B cell (primary cell): Measurements from ENCODE around the gene GINS3. TPM values are rescaled to one million over a fixed set of nuclear protein-coding genes. Genes with fewer than 3 reads are reported as not detected.

ENCODE experiments used
- ATAC-seq: fragments of 200-7000 bp; cut with Tn5 transposase; one replicate; pipeline ENCODE4 v1.10.0; 2021; ENCODE audit warnings: low read depth, mild to moderate bottlenecking, moderate number of reproducible peaks, moderate library complexity
- CTCF ChIA-PET: fragments of 350-600 bp; sonication (Branson Sonifier 250); formaldehyde crosslinking; loops from one replicate; lab custom pipeline; 2021; ENCODE audit warnings: antibody characterized with exemption, inconsistent platforms; lab: Charles Lee
- POLR2A ChIA-PET: fragments of 350-600 bp; sonication (Branson Sonifier 250); formaldehyde crosslinking; loops from one replicate; lab custom pipeline; 2021; ENCODE audit warnings: antibody characterized with exemption; lab: Charles Lee
- DNase-seq: peaks from one replicate; pipeline ENCODE4 v3.0.0; 2013
- H2AFZ ChIP-seq: 2 replicates; pipeline ENCODE4 v1.6.1; 2012; ENCODE audit warnings: mild to moderate bottlenecking, low read depth, low read length; ENCODE audit not compliant: insufficient read depth, poor library complexity, severe bottlenecking
- H3K27ac ChIP-seq, 2 donors: 1 replicate in 1 of 2; 2 replicates in 1 of 2; pipeline ENCODE4 v1.5.1; 2012 to 2013; ENCODE audit warnings: low read length in 2 of 2, mild to moderate bottlenecking in 2 of 2, moderate library complexity in 1 of 2
- H3K27me3 ChIP-seq, 4 experiments: fragments of 200-600 bp in 1 of 4; sonication (generic) in 1 of 4; replicated peaks in 1 of 4; 1 replicate in 2 of 4; 2 replicates in 2 of 4; pipeline versions ENCODE4 v1.6.1 to v1.7.0; 2013 to 2016; ENCODE audit warnings: low read length in 3 of 4, mild to moderate bottlenecking in 2 of 4, mixed read lengths in 1 of 4, moderate library complexity in 1 of 4; ENCODE audit not compliant: insufficient read depth in 4 of 4, control insufficient read depth in 3 of 4; ENCODE audit errors: control extremely low read depth in 1 of 4
- H3K36me3 ChIP-seq, 2 experiments: replicated peaks in 1 of 2; 1 replicate in 1 of 2; 2 replicates in 1 of 2; pipeline versions ENCODE4 v1.6.1 to v1.7.1; 2013; ENCODE audit warnings: low read length in 1 of 2; ENCODE audit not compliant: insufficient read depth in 2 of 2, control insufficient read depth in 1 of 2; ENCODE audit errors: control extremely low read depth in 1 of 2, extremely low read depth in 1 of 2
- H3K4me1 ChIP-seq, 2 donors: fragments of 200-600 bp in 1 of 2; sonication (generic) in 1 of 2; 1 replicate in 1 of 2; 2 replicates in 1 of 2; pipeline versions ENCODE4 v1.5.1 to v1.6.1; 2013 to 2017; ENCODE audit warnings: low read length in 2 of 2; ENCODE audit not compliant: control insufficient read depth in 2 of 2, insufficient read depth in 2 of 2
- H3K4me2 ChIP-seq: replicated peaks from 2 replicates; pipeline ENCODE3; 2012; ENCODE audit warnings: mild to moderate bottlenecking, low read depth, low read length; ENCODE audit not compliant: poor library complexity, severe bottlenecking
- H3K4me3 ChIP-seq, 5 experiments: fragments of 200-600 bp in 1 of 5; sonication (generic) in 1 of 5; 1 replicate in 3 of 5; 2 replicates in 2 of 5; pipeline versions ENCODE4 v1.5.1 to v1.7.0; 2011 to 2016; ENCODE audit warnings: low read length in 4 of 5, mild to moderate bottlenecking in 4 of 5, low read depth in 2 of 5, control low read depth in 1 of 5, moderate library complexity in 1 of 5; ENCODE audit not compliant: insufficient read depth in 1 of 5; ENCODE audit errors: control extremely low read depth in 1 of 5, extremely low read depth in 1 of 5
- H3K79me2 ChIP-seq: fragments of 200-600 bp; sonication (generic); one replicate; pipeline ENCODE4 v1.6.0; 2016; ENCODE audit warnings: low read length; ENCODE audit not compliant: control insufficient read depth, insufficient read depth
- H3K9ac ChIP-seq: fragments of 200-600 bp; sonication (generic); 2 replicates; pipeline ENCODE4 v1.6.1; 2017; ENCODE audit warnings: mild to moderate bottlenecking, low read length, moderate library complexity
- H3K9me3 ChIP-seq, 3 donors: one replicate each; pipeline versions ENCODE4 v1.6.1 to v1.7.1; 2013; ENCODE audit warnings: low read length in 2 of 3; ENCODE audit not compliant: control insufficient read depth in 2 of 3, insufficient read depth in 1 of 3; ENCODE audit errors: control extremely low read depth in 1 of 3
- H4K20me1 ChIP-seq: 2 replicates; pipeline ENCODE4 v1.6.0; 2012; ENCODE audit warnings: mild to moderate bottlenecking, low read length; ENCODE audit not compliant: insufficient read depth, control insufficient read depth, poor library complexity, severe bottlenecking
- H3K27ac Mint-ChIP-seq: one replicate; pipeline ENCODE4 v1.8.0; 2021; ENCODE audit warnings: mixed read lengths
- H3K27me3 Mint-ChIP-seq: one replicate; pipeline ENCODE4 v1.8.0; 2021; ENCODE audit warnings: mixed read lengths
- H3K4me1 Mint-ChIP-seq: one replicate; pipeline ENCODE4 v1.8.0; 2021; ENCODE audit warnings: mixed read lengths
- H3K4me3 Mint-ChIP-seq: one replicate; pipeline ENCODE4 v1.8.0; 2021; ENCODE audit warnings: mixed read lengths
- H3K9me3 Mint-ChIP-seq: one replicate; pipeline ENCODE4 v1.8.0; 2022; ENCODE audit warnings: mixed read lengths; ENCODE audit not compliant: insufficient read depth
- EZH2 ChIP-seq: IDR thresholded peaks from 2 replicates; pipeline ENCODE4 v1.6.1; 2012; ENCODE audit warnings: borderline replicate concordance, low read depth, mild to moderate bottlenecking, moderate library complexity, low read length; ENCODE audit not compliant: insufficient read depth, poor library complexity, severe bottlenecking
- WGBS: methylation state at CpG from one replicate; pipeline ENCODE4 v1.1.5; 2013; ENCODE audit warnings: missing lambda C conversion rate; ENCODE audit not compliant: insufficient coverage; 5-methylcytosine and 5-hydroxymethylcytosine counted together
- intact Hi-C: fragments of 100-400 bp; cut with micrococcal nuclease; formaldehyde crosslinking; loops from one replicate; pipeline ENCODE4 v1.10.0; 2022
- polyA plus RNA-seq: library from polyadenylated mRNA; depleted of rRNA; stranded (reverse); fragments of >200 nt; gene quantifications from 2 replicates; pipeline ENCODE4 v1.2.3, GENCODE V29; 2012
- total RNA-seq, 2 donors: library from RNA; stranded (reverse); fragments of 120-200 nt in 1 of 2; gene quantifications; 1 replicate in 1 of 2; 2 replicates in 1 of 2; pipeline versions ENCODE4 v1.2.3 to v1.2.4, GENCODE V29; 2013 to 2022
- TF ChIP-seq, protein P1 (sequence below): fragments of 200-600 bp; IDR thresholded peaks from one replicate; pipeline ENCODE4 v1.8.0; 2022; ENCODE audit warnings: antibody characterized with exemption, mild to moderate bottlenecking

Gene GINS3
- total and polyA plus RNA-seq, 2 donors (not counting 1 experiment from before 2014, with no cell fraction given): 1.1 to 2.3 TPM

DNA sequence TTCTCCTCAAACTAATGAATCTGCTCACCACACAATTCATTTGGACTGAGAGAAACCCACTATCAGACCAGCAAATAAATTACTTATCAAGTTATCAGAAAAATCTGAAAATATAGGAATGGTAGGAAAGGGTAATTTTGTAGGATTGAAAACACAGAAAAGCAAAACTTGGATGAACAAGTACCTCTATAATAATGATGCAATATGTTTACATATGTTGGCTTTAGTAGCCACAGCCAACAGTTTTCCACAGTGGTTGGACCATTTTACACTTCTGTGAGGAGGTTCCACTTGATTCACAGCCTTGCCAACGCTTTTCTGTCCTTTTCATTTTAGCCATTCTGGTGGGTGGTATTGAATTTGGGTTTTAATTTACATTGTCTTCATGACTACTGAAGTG lies 10.6 kb upstream of the GINS3 start:
- ATAC-seq (no peak), DNase-seq (no peak)
- H3K27me3 ChIP-seq: peaks cover 0 to 6% (median 2%) of the 10 kb centered on the region in 4 experiments
- Mint-ChIP-seq H3K27ac (no peak overlapping the region), H3K4me1 (no peaks in the 10 kb centered on the region), H3K9me3 (no peaks in the 10 kb centered on the region), H3K4me3 (no peak overlapping the region), H3K27me3 (peaks cover 32% of the 10 kb centered on the region)
- no peaks in the 10 kb centered on the region for H3K9me3 ChIP-seq
- intact Hi-C loops: no loop called here
- H3K79me2 ChIP-seq: no peaks in the 10 kb centered on the region
- WGBS: no CpG with 5 or more reads among the region's 1 CpG
- H3K4me1 ChIP-seq: no peaks in the 10 kb centered on the region
- no peak overlapping the region for H3K9ac ChIP-seq
- no peaks in the 10 kb centered on the region for H3K36me3 ChIP-seq
- H2AFZ ChIP-seq: no peak overlapping the region
- ChIA-PET CTCF (no interaction called here), POLR2A (no interaction called here)
- H3K4me2 ChIP-seq: no peak overlapping the region
- H3K27ac ChIP-seq: no peak overlapping the region
- no peak overlapping the region for H3K4me3 ChIP-seq
- H4K20me1 ChIP-seq: no peaks in the 10 kb centered on the region
- TF ChIP-seq, protein P1, sequence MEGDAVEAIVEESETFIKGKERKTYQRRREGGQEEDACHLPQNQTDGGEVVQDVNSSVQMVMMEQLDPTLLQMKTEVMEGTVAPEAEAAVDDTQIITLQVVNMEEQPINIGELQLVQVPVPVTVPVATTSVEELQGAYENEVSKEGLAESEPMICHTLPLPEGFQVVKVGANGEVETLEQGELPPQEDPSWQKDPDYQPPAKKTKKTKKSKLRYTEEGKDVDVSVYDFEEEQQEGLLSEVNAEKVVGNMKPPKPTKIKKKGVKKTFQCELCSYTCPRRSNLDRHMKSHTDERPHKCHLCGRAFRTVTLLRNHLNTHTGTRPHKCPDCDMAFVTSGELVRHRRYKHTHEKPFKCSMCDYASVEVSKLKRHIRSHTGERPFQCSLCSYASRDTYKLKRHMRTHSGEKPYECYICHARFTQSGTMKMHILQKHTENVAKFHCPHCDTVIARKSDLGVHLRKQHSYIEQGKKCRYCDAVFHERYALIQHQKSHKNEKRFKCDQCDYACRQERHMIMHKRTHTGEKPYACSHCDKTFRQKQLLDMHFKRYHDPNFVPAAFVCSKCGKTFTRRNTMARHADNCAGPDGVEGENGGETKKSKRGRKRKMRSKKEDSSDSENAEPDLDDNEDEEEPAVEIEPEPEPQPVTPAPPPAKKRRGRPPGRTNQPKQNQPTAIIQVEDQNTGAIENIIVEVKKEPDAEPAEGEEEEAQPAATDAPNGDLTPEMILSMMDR: no peak
- TF ChIP-seq EZH2: no peak

DNA sequence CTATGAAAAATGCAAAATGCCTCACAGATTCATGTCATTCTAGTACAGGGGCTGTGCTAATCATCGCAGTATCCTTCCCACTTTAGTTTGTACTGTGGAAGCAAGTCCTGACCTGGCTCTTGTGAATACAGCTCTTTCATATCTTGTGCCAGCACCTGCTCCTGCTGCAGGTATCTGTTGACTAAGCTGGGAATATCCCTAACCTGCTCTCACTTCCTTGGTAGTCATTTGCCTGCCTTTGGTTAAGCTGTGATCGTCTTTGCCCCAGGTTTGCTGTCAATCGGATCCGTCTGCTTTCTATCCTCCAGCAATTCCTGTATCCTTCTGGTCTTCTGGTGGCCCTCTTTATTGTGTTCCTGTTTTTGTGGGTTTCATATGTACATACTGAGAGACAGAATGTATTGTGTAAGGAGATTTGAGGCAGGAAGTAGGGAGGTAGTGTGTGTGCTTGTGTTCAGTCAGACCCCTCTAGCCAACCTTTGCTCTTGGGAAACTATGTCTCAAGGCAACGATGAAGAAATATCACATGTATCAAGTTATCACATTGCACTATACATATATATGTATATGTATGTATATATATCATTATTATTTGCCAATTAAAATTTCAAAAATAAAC lies 7.7 kb upstream of the GINS3 start:
- Histone ChIP-seq H3K27ac (no peak overlapping the region), H3K4me3 (no peak overlapping the region), H3K79me2 (no peaks in the 10 kb centered on the region), H3K4me1 (no peaks in the 10 kb centered on the region), H4K20me1 (no peaks in the 10 kb centered on the region), H3K4me2 (no peak overlapping the region), H3K36me3 (no peaks in the 10 kb centered on the region), H3K9me3 (no peaks in the 10 kb centered on the region), H3K9ac (no peak overlapping the region), H2AFZ (no peak overlapping the region), H3K27me3 (peaks cover 0 to 6% (median 2%) of the 10 kb centered on the region in 4 experiments)
- Mint-ChIP-seq H3K9me3 (no peaks in the 10 kb centered on the region), H3K4me3 (no peak overlapping the region), H3K27me3 (peaks cover 30% of the 10 kb centered on the region), H3K27ac (no peak overlapping the region), H3K4me1 (no peaks in the 10 kb centered on the region)
- ATAC-seq (no peak), DNase-seq (no peak)
- 100% methylated on average over 1 of the region's 5 CpGs for WGBS
- intact Hi-C loops: no loop called here
- TF ChIP-seq EZH2: no peak
- TF ChIP-seq, protein P1: no peak
- ChIA-PET POLR2A (no interaction called here), CTCF (no interaction called here)
